Endodermal cell (in vitro differentiated cells): ENCODE results near the gene TBC1D8. TPM values are rescaled to one million over a fixed set of nuclear protein-coding genes. Genes with fewer than 3 reads are reported as not detected.

Source experiments
- DNase-seq: peaks from one replicate; pipeline ENCODE4 v3.0.0-alpha.2; 2017
- H3K27ac ChIP-seq: 2 replicates; pipeline ENCODE4 v1.5.1; 2013; ENCODE audit warnings: mild to moderate bottlenecking, low read depth, low read length, moderate library complexity
- H3K27me3 ChIP-seq: 2 replicates; pipeline ENCODE4 v1.6.1; 2013; ENCODE audit warnings: mild to moderate bottlenecking, low read length, moderate library complexity; ENCODE audit not compliant: insufficient read depth, control insufficient read depth, poor library complexity, severe bottlenecking
- H3K36me3 ChIP-seq: 2 replicates; pipeline ENCODE4 v1.7.0; 2013; ENCODE audit warnings: mild to moderate bottlenecking, low read length, moderate library complexity; ENCODE audit not compliant: control insufficient read depth, insufficient read depth
- H3K4me1 ChIP-seq: one replicate; pipeline ENCODE4 v1.7.0; 2013; ENCODE audit warnings: low read length; ENCODE audit not compliant: control insufficient read depth, insufficient read depth
- H3K4me3 ChIP-seq: 2 replicates; pipeline ENCODE4 v1.5.1; 2013; ENCODE audit warnings: mild to moderate bottlenecking, low read length, moderate library complexity
- H3K9ac ChIP-seq: 2 replicates; pipeline ENCODE4 v1.6.1; 2013; ENCODE audit warnings: mild to moderate bottlenecking, low read length, moderate library complexity; ENCODE audit not compliant: poor library complexity, severe bottlenecking; ENCODE audit errors: extremely low read depth
- H3K9me3 ChIP-seq: 2 replicates; pipeline ENCODE4 v1.6.1; 2013; ENCODE audit warnings: mild to moderate bottlenecking, low read length, moderate library complexity; ENCODE audit not compliant: control insufficient read depth
- H3K27ac Mint-ChIP-seq: 2 replicates; pipeline ENCODE4 v1.8.0; 2020; ENCODE audit warnings: mixed read lengths
- H3K27me3 Mint-ChIP-seq: 2 replicates; pipeline ENCODE4 v1.8.0; 2021; ENCODE audit warnings: mild to moderate bottlenecking, mixed read lengths; ENCODE audit not compliant: insufficient read depth
- H3K36me3 Mint-ChIP-seq: 2 replicates; pipeline ENCODE4 v1.8.0; 2020; ENCODE audit warnings: low read depth, mixed read lengths
- H3K4me1 Mint-ChIP-seq: 2 replicates; pipeline ENCODE4 v1.8.0; 2020; ENCODE audit warnings: mixed read lengths
- H3K4me3 Mint-ChIP-seq: 2 replicates; pipeline ENCODE4 v1.8.0; 2020; ENCODE audit warnings: mild to moderate bottlenecking, moderate library complexity, mixed read lengths
- H3K9me3 Mint-ChIP-seq: 2 replicates; pipeline ENCODE4 v1.8.0; 2020; ENCODE audit warnings: mild to moderate bottlenecking, mixed read lengths
- CTCF ChIP-seq: fragments of 200-600 bp; sonication (generic); conservative IDR thresholded peaks from 2 replicates; pipeline ENCODE4 v1.5.0; 2021; ENCODE audit warnings: antibody characterized with exemption, mild to moderate bottlenecking
- WGBS, 2 experiments: methylation state at CpG; one replicate each; pipeline versions ENCODE4 v1.1.5 to v1.1.7; 2013; ENCODE audit warnings: missing lambda C conversion rate in 2 of 2, mixed read lengths in 1 of 2; ENCODE audit not compliant: insufficient coverage in 1 of 2, insufficient read length in 1 of 2; 5-methylcytosine and 5-hydroxymethylcytosine counted together
- total RNA-seq, 2 donors: library from RNA; stranded (reverse); fragmentation: NEBNext Ultra II Directional in 1 of 2; extraction: Animal tissue kit (Norgen Biotek cat#: 25700) in 1 of 2; gene quantifications; 2 replicates in 1 of 2; 3 replicates in 1 of 2; pipeline ENCODE4 v1.2.1, GENCODE V29; 2021

Gene TBC1D8
- total RNA-seq, 2 donors from 2014 or later = 14.4 to 14.5 TPM

- no peak for DNase-seq
- H3K9me3 ChIP-seq = peaks cover 5% of the 10 kb centered on the region
- no peak overlapping the region for H3K27ac ChIP-seq
- no peak overlapping the region for H3K4me3 ChIP-seq
- Mint-ChIP-seq H3K4me1 (peaks cover 17% of the 10 kb centered on the region), H3K27ac (no peak overlapping the region), H3K36me3 (peaks cover 11% of the 10 kb centered on the region), H3K9me3 (peaks cover 18% of the 10 kb centered on the region), H3K4me3 (no peak overlapping the region), H3K27me3 (no peaks in the 10 kb centered on the region)
- H3K4me1 ChIP-seq = no peaks in the 10 kb centered on the region
- no peaks in the 10 kb centered on the region for H3K36me3 ChIP-seq
- H3K9ac ChIP-seq = no peak overlapping the region
- WGBS, 2 experiments = 77 to 84% methylated on average over 10 to 12 of the region's 12 CpGs
- TF ChIP-seq CTCF = no peak
- H3K27me3 ChIP-seq = no peaks in the 10 kb centered on the region
Measured at GRCh38 chr2:101106453-101107181, 44.6 kb downstream of the TBC1D8 start.

GRCh38 chr2:101105654-101106053, 45.5 kb downstream of the TBC1D8 start:
- TF ChIP-seq CTCF = no peak
- H3K36me3 Mint-ChIP-seq = peaks cover 12% of the 10 kb centered on the region
- DNase-seq = no peak
- Histone ChIP-seq H3K9ac (no peak overlapping the region), H3K4me1 (no peaks in the 10 kb centered on the region), H3K27me3 (no peaks in the 10 kb centered on the region), H3K36me3 (no peaks in the 10 kb centered on the region), H3K9me3 (peaks cover 5% of the 10 kb centered on the region), H3K27ac (no peak overlapping the region), H3K4me3 (no peak overlapping the region)
- H3K4me1 Mint-ChIP-seq = peaks cover 17% of the 10 kb centered on the region
- WGBS, 2 experiments = 100% methylated on average over 3 to 4 of the region's 4 CpGs
- no peaks in the 10 kb centered on the region for H3K27me3 Mint-ChIP-seq
- H3K27ac Mint-ChIP-seq = no peak overlapping the region
- no peak overlapping the region for H3K4me3 Mint-ChIP-seq
- peaks cover 28% of the 10 kb centered on the region for H3K9me3 Mint-ChIP-seq

- TF ChIP-seq CTCF = no peak
Measured at GRCh38 chr2:101097638-101098037, 53.5 kb downstream of the TBC1D8 start.

More at GRCh38 chr2:101097638-101098037, 53.5 kb downstream of the TBC1D8 start:
- no peak for DNase-seq
- no peaks in the 10 kb centered on the region for H3K27me3 Mint-ChIP-seq
- no peak overlapping the region for H3K27ac Mint-ChIP-seq
- peaks cover 5% of the 10 kb centered on the region for H3K36me3 Mint-ChIP-seq
- H3K27ac ChIP-seq = no peak overlapping the region
- H3K4me1 ChIP-seq = no peaks in the 10 kb centered on the region
- H3K9me3 Mint-ChIP-seq = peaks cover 35% of the 10 kb centered on the region
- H3K9ac ChIP-seq = no peak overlapping the region
- no peaks in the 10 kb centered on the region for H3K36me3 ChIP-seq
- no peaks in the 10 kb centered on the region for H3K9me3 ChIP-seq
- H3K4me3 Mint-ChIP-seq = no peak overlapping the region
- no peaks in the 10 kb centered on the region for H3K27me3 ChIP-seq
- H3K4me1 Mint-ChIP-seq = peaks cover 7% of the 10 kb centered on the region
- no peak overlapping the region for H3K4me3 ChIP-seq
